Measurements from ENCODE around the gene TFCP2.

DNA sequence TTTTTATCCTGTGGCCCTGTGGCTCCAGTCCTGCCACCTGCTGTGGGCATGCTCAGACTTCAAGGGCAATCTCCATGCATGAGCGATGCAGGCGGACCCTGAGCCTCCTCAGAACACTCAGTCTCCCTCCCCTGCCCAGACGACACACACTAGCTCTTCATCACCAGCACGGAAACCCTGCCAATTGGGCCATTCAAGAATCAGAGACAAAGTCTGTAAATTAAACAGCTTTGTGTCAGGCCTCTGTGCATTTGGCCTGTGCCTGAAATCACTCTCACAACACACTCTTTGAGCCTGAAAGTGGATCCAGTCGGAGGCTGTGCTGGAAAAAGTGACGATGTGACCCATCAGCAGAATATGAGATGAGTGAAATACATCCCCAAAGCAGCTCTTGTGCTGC, 32.4 kb upstream of the TFCP2 start:
- TF ChIP-seq, protein P1, sequence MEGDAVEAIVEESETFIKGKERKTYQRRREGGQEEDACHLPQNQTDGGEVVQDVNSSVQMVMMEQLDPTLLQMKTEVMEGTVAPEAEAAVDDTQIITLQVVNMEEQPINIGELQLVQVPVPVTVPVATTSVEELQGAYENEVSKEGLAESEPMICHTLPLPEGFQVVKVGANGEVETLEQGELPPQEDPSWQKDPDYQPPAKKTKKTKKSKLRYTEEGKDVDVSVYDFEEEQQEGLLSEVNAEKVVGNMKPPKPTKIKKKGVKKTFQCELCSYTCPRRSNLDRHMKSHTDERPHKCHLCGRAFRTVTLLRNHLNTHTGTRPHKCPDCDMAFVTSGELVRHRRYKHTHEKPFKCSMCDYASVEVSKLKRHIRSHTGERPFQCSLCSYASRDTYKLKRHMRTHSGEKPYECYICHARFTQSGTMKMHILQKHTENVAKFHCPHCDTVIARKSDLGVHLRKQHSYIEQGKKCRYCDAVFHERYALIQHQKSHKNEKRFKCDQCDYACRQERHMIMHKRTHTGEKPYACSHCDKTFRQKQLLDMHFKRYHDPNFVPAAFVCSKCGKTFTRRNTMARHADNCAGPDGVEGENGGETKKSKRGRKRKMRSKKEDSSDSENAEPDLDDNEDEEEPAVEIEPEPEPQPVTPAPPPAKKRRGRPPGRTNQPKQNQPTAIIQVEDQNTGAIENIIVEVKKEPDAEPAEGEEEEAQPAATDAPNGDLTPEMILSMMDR (conservative IDR thresholded peaks at IDR 0.05; ENCODE audit: low read length): no peak
- no peak for TF ChIP-seq EZH2phosphoT487 (IDR thresholded peaks at IDR 0.05; ENCODE audit: borderline replicate concordance)

All from Loucy (cell line).